Measurements from ENCODE around the gene FMN1. TPM values are rescaled to one million over a fixed set of nuclear protein-coding genes. Genes with fewer than 3 reads are reported as not detected.

Gene FMN1
- total RNA-seq, 2 donors from 2014 or later = 1.1 to 4.5 TPM

- no peak overlapping the region for H3K27ac Mint-ChIP-seq
- no peak for ATAC-seq
- H3K36me3 Mint-ChIP-seq = no peaks in the 10 kb centered on the region
Measured at GRCh38 chr15:33009026-33009425, 185.5 kb downstream of the FMN1 start.

GRCh38 chr15:33008284-33008995 is 186.1 kb downstream of the FMN1 start:
- no peak for DNase-seq (ENCODE audit: low spot score in 2 of 2)
- no peaks in the 10 kb centered on the region for H3K9me3 Mint-ChIP-seq
- H3K27ac Mint-ChIP-seq = no peak overlapping the region
- no peaks in the 10 kb centered on the region for H3K36me3 Mint-ChIP-seq
- no peak for ATAC-seq

More at GRCh38 chr15:33009026-33009425, 185.5 kb downstream of the FMN1 start:
- no peaks in the 10 kb centered on the region for H3K9me3 Mint-ChIP-seq
- DNase-seq (ENCODE audit: low spot score in 2 of 2) = no peak

- no peak for ATAC-seq
- H3K27ac Mint-ChIP-seq = no peak overlapping the region
- DNase-seq (ENCODE audit: low spot score in 2 of 2) = no peak
- no peaks in the 10 kb centered on the region for H3K36me3 Mint-ChIP-seq
- H3K9me3 Mint-ChIP-seq = no peaks in the 10 kb centered on the region
Measured at GRCh38 chr15:33007303-33007855, 187.1 kb downstream of the FMN1 start.

- Mint-ChIP-seq H3K36me3 (no peaks in the 10 kb centered on the region), H3K9me3 (no peaks in the 10 kb centered on the region), H3K27ac (no peak overlapping the region)
- DNase-seq (ENCODE audit: low spot score in 2 of 2) (no peak), ATAC-seq (no peak)
Measured at GRCh38 chr15:33005582-33005981, 188.9 kb downstream of the FMN1 start.

- ATAC-seq (no peak), DNase-seq (ENCODE audit: low spot score in 2 of 2) (no peak)
- Mint-ChIP-seq H3K27ac (no peak overlapping the region), H3K9me3 (no peaks in the 10 kb centered on the region), H3K36me3 (peaks cover 0 to 8% of the 10 kb centered on the region in 2 donors)
Measured at GRCh38 chr15:33001926-33002325, 192.6 kb downstream of the FMN1 start.

- ATAC-seq (no peak), DNase-seq (ENCODE audit: low spot score in 2 of 2) (no peak)
- Mint-ChIP-seq H3K9me3 (no peaks in the 10 kb centered on the region), H3K36me3 (peaks cover 0 to 8% of the 10 kb centered on the region in 2 donors), H3K27ac (no peak overlapping the region)
Measured at GRCh38 chr15:32998979-32999672, 195.4 kb downstream of the FMN1 start.

GRCh38 chr15:32998182-32998581 is 196.3 kb downstream of the FMN1 start:
- DNase-seq (ENCODE audit: low spot score in 2 of 2) = no peak
- Mint-ChIP-seq H3K36me3 (peaks cover 0 to 8% of the 10 kb centered on the region in 2 donors), H3K9me3 (no peaks in the 10 kb centered on the region), H3K27ac (no peak overlapping the region)
- ATAC-seq = no peak

DNA sequence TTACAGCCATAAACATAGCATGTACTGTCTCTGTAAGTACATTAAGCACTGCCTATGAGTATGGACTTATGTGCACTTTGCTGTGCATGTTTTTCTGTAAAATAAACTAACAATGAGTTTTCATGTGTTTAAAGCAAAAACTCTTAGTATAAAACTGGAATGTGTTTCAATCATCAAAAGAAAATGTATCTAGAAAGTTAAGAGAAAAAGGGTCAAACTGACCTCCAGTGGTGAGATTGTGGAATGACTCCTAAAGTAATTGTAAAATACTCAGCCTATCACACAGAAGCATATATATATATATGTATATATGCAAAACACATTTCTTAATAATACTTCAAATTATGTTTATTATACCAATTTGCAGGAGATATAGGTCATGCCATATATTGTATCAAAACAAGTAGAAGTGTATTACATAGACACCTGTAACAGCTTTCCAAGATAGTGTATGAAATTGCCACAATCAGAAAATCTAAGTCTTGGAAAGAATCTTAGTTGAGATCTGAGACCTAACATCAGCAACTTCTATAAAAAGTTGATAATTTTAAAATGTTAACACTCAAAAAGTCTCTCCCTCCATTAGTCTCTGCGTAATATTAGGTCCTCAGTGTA is 199.6 kb downstream of the FMN1 start:
- DNase-seq (ENCODE audit: low spot score in 2 of 2) = no peak
- peaks cover 0 to 5% of the 10 kb centered on the region in 2 donors for H3K36me3 Mint-ChIP-seq
- H3K9me3 Mint-ChIP-seq = peaks cover 0 to 4% of the 10 kb centered on the region in 2 donors
- no peak overlapping the region for H3K27ac Mint-ChIP-seq
- no peak for ATAC-seq

GRCh38 chr15:32993285-32993684 is 201.2 kb downstream of the FMN1 start:
- H3K36me3 Mint-ChIP-seq = no peaks in the 10 kb centered on the region
- H3K27ac Mint-ChIP-seq = no peak overlapping the region
- H3K9me3 Mint-ChIP-seq = peaks cover 0 to 4% of the 10 kb centered on the region in 2 donors
- ATAC-seq = no peak
- DNase-seq (ENCODE audit: low spot score in 2 of 2) = no peak

DNA sequence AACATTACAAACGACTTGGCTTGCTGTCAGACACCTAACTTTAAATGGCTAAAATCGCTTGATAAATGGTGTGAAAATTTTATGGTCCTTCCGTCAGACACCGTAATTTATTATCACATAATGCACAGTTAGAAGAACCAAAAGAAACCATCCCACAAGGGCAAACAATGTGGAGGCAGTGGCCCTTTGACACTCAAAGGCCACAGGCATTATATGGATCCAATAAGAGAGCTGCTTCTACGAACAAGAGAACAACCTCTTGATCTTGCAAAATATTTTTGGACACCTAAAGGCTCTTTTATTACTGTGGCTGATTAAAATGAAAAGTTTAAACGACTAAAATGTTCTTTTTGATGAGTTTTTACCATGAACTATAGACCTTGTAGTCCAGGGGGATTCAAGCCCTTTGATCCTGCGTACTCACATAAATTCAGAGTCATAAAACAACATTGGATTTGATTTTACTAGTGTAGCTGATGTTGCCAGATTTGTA is 202.8 kb downstream of the FMN1 start:
- Mint-ChIP-seq H3K36me3 (no peaks in the 10 kb centered on the region), H3K9me3 (peaks cover 0 to 4% of the 10 kb centered on the region in 2 donors), H3K27ac (no peak overlapping the region)
- no peak for DNase-seq (ENCODE audit: low spot score in 2 of 2)
- no peak for ATAC-seq

DNA sequence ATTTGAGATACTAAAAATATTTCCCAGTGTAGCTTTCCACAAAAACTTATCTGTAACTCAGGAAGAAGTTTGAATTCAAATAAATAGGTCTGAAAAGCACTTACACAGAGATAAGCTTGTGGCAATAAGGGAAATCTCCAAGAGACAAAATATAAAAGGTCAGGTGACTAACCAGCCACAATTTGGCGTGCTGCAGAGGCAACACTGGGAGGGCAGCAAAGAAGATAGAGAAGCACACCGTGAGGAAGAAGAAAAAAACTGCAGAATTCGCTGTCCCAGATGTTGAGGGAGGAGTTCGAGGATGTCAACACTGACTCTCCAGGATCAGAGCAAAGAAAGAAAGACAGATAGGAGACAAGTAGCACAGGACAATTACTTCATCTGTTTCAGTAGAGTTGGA is 204.4 kb downstream of the FMN1 start:
- ATAC-seq (no peak), DNase-seq (ENCODE audit: low spot score in 2 of 2) (no peak)
- Mint-ChIP-seq H3K9me3 (peaks cover 0 to 4% of the 10 kb centered on the region in 2 donors), H3K27ac (no peak overlapping the region), H3K36me3 (no peaks in the 10 kb centered on the region)

DNA sequence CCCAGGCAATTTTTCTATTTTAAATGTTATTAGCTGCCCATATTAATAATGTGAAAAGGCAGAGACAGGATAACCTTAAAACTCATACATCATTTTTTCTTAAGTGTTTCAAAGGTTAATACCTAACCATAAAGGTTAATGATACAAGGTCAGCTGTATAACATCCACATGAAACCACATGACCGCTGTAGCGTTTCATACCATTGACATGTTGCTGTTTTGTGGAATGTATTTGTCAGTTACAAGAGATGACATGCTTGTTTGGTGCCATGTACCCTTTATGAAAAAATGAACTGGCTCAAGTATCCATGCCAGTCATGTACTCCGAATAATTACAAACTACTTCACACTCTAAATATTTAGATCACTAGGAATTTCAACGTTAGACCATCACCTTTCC is 207.4 kb downstream of the FMN1 start:
- H3K36me3 Mint-ChIP-seq = no peaks in the 10 kb centered on the region
- peaks cover 0 to 4% of the 10 kb centered on the region in 2 donors for H3K9me3 Mint-ChIP-seq
- no peak for ATAC-seq
- DNase-seq (ENCODE audit: low spot score in 2 of 2) = no peak
- no peak overlapping the region for H3K27ac Mint-ChIP-seq

- Mint-ChIP-seq H3K9me3 (peaks cover 0 to 2% of the 10 kb centered on the region in 2 donors), H3K36me3 (no peaks in the 10 kb centered on the region), H3K27ac (no peak overlapping the region)
- no peak for ATAC-seq
- DNase-seq (ENCODE audit: low spot score in 2 of 2) = no peak
Measured at GRCh38 chr15:32986147-32986546, 208.4 kb downstream of the FMN1 start.

- DNase-seq (ENCODE audit: low spot score in 2 of 2) (no peak), ATAC-seq (peak; percentile 34 to 62)
- H3K36me3 Mint-ChIP-seq = no peaks in the 10 kb centered on the region
- no peak overlapping the region for H3K27ac Mint-ChIP-seq
- no peaks in the 10 kb centered on the region for H3K9me3 Mint-ChIP-seq
Measured at GRCh38 chr15:32983679-32984078, 210.8 kb downstream of the FMN1 start.

DNA sequence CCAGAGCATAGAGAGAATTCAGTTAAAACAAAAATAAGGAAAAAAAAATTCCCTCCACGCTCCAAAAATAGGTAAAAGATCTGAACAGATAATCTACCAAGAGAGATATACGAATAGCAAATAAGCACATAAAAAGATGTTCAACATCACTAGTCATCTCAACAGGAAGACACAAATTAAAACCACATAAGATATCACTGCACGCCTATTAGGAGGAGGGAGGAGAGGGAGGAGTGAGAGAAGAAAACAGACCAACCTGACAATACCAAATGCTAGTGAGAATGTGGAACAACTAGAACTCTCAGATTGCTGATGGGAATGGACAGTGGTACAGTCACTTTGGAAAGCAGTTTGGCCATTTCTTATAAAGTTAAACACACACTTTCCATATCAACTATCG is 212.5 kb downstream of the FMN1 start:
- Mint-ChIP-seq H3K9me3 (no peaks in the 10 kb centered on the region), H3K36me3 (no peaks in the 10 kb centered on the region), H3K27ac (no peak overlapping the region)
- ATAC-seq = no peak
- no peak for DNase-seq (ENCODE audit: low spot score in 2 of 2)

GRCh38 chr15:32981536-32981935 is 213.0 kb downstream of the FMN1 start:
- peak in 1 of 2 donors; percentile 52 for ATAC-seq
- H3K36me3 Mint-ChIP-seq = no peaks in the 10 kb centered on the region
- H3K9me3 Mint-ChIP-seq = no peaks in the 10 kb centered on the region
- no peak for DNase-seq (ENCODE audit: low spot score in 2 of 2)
- no peak overlapping the region for H3K27ac Mint-ChIP-seq

DNA sequence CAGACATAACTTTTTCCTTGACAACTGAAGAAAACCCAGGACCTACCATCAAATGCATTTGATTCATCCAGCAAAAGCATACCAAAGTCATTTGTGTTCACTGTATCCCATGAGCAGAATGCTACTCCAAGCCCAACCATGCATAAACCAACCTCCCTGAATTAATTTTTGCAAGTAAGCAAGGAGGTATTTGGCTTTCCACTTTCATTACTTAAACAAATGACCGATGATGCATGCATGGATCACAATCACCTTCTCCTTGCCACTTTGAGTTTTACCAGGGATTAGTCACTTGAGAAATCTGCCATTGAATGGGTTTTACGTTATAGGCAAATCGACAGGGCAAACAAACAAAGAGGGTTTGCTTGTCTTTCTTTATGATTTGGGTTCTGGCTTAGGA is 214.8 kb downstream of the FMN1 start:
- Mint-ChIP-seq H3K9me3 (no peaks in the 10 kb centered on the region), H3K36me3 (no peaks in the 10 kb centered on the region), H3K27ac (no peak overlapping the region)
- ATAC-seq (no peak), DNase-seq (ENCODE audit: low spot score in 2 of 2) (no peak)

Measured in activated naive CD4-positive, alpha-beta T cell treated with anti-CD3 and anti-CD28 coated beads, Interleukin-2, amount 50 U/mL, for 72 hours (primary cell).